Measurements from ENCODE around the gene HVCN1. TPM values are rescaled to one million over a fixed set of nuclear protein-coding genes. Genes with fewer than 3 reads are reported as not detected.
A peak's percentile ranks its signal among the peaks of the same experiment; 100 is the strongest.

HVCN1 gene
- total RNA-seq, 3 donors from 2014 or later (not counting 1 experiment from before 2014, with no cell fraction given): 12.5 to 18.4 (median 18.0) TPM

DNA sequence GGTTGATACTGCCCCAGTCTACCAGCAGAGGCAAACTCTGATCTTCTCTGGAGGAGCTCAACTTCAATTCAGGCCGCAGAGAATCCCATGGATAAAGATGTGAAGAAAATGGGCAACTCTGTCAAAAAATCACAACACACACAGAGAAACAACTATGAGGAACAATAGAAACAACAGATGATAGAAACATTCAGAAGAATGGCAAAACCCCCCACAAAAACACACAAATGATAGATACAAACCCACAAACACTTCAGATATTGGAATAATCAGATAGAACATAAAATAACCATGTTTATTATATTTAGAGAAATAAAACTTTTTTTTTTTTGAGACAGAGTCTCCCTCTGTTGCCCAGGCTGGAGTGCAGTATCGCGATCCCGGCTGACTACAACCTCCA lies 20.0 kb upstream of the HVCN1 start:
- DNase-seq: no peak
- no peaks in the 10 kb centered on the region for H3K9me3 ChIP-seq (ENCODE audit: control insufficient read depth, insufficient read depth, low read length)
- Mint-ChIP-seq H3K27ac (no peak overlapping the region), H3K4me1 (no peaks in the 10 kb centered on the region), H3K9me3 (no peaks in the 10 kb centered on the region), H3K27me3 (ENCODE audit: low read depth in 2 of 2) (no peaks in the 10 kb centered on the region), H3K4me3 (no peak overlapping the region), H3K36me3 (no peaks in the 10 kb centered on the region)
- H3K27ac ChIP-seq (ENCODE audit: low read length): no peak overlapping the region
- no peaks in the 10 kb centered on the region for H3K4me1 ChIP-seq (ENCODE audit: control insufficient read depth, insufficient read depth, low read length)
- H3K36me3 ChIP-seq (ENCODE audit: control insufficient read depth, insufficient read depth, low read length): no peaks in the 10 kb centered on the region
- WGBS (ENCODE audit: insufficient coverage): 96% methylated on average over 3 of the region's 4 CpGs
- no peak for ATAC-seq
- intact Hi-C loops (cut with micrococcal nuclease): no loop called here
- no peaks in the 10 kb centered on the region for H3K27me3 ChIP-seq (ENCODE audit: control insufficient read depth, insufficient read depth, low read length)
- H3K4me3 ChIP-seq (ENCODE audit: low read length): no peak overlapping the region
- no peak for TF ChIP-seq CTCF (IDR thresholded peaks at IDR 0.05)

DNA sequence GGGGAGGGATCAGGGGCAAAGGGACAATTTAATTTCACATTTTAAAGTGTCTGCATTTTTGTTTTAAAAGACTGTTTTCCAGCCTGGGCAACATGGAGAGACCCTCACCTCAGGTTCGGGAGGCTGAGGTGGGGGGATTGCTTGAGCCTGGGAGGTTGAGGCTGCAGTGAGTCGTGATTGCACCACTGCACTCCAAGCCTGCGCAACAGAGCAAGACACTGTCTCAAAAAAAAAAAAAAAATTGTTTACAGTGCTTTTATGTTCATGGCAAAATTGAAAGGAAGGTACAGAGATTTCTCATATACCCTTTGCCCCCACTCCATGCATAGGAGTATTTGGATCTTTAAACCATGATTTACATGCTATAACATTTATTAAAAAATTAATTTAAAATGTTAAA lies 16.4 kb upstream of the HVCN1 start:
- no peaks in the 10 kb centered on the region for H3K4me1 Mint-ChIP-seq
- DNase-seq (no peak), ATAC-seq (no peak)
- Histone ChIP-seq H3K27ac (ENCODE audit: low read length) (no peak overlapping the region), H3K4me3 (ENCODE audit: low read length) (no peak overlapping the region), H3K36me3 (ENCODE audit: control insufficient read depth, insufficient read depth, low read length) (no peaks in the 10 kb centered on the region), H3K27me3 (ENCODE audit: control insufficient read depth, insufficient read depth, low read length) (no peaks in the 10 kb centered on the region), H3K9me3 (ENCODE audit: control insufficient read depth, insufficient read depth, low read length) (no peaks in the 10 kb centered on the region), H3K4me1 (ENCODE audit: control insufficient read depth, insufficient read depth, low read length) (no peaks in the 10 kb centered on the region)
- intact Hi-C loops (cut with micrococcal nuclease): no loop called here
- no peaks in the 10 kb centered on the region for H3K9me3 Mint-ChIP-seq
- no peak overlapping the region for H3K4me3 Mint-ChIP-seq
- no peak overlapping the region for H3K27ac Mint-ChIP-seq
- no peaks in the 10 kb centered on the region for H3K36me3 Mint-ChIP-seq
- 94% methylated on average over 3 of the region's 3 CpGs for WGBS (ENCODE audit: insufficient coverage)
- TF ChIP-seq CTCF (IDR thresholded peaks at IDR 0.05): no peak
- no peaks in the 10 kb centered on the region for H3K27me3 Mint-ChIP-seq (ENCODE audit: low read depth in 2 of 2)

DNA sequence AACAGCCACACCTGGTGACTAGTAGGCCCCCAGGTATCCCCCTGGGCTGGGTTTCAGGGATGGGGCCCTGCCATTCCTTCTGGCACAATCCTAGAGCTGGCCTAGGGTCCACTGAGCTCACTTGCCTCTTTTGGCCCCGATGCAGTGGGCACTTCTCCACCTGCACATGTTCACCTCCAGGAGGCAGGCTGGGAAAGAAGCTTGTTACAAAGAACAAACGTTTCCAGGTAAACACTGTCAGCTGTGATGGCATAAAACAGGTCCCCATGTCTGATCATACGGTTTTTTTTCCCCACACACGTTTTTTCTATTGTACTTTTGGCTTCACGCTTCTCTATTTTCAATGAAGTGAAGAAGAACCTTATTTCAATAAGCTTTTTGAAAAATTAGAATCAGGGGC lies 15.8 kb upstream of the HVCN1 start:
- intact Hi-C loops (cut with micrococcal nuclease): no loop called here
- no peaks in the 10 kb centered on the region for H3K9me3 Mint-ChIP-seq
- H3K27me3 Mint-ChIP-seq (ENCODE audit: low read depth in 2 of 2): no peaks in the 10 kb centered on the region

More for the DNA sequence above, 15.8 kb upstream of the HVCN1 start:
- Histone ChIP-seq H3K27ac (ENCODE audit: low read length) (no peak overlapping the region), H3K27me3 (ENCODE audit: control insufficient read depth, insufficient read depth, low read length) (no peaks in the 10 kb centered on the region), H3K9me3 (ENCODE audit: control insufficient read depth, insufficient read depth, low read length) (no peaks in the 10 kb centered on the region), H3K4me1 (ENCODE audit: control insufficient read depth, insufficient read depth, low read length) (no peaks in the 10 kb centered on the region), H3K4me3 (ENCODE audit: low read length) (no peak overlapping the region), H3K36me3 (ENCODE audit: control insufficient read depth, insufficient read depth, low read length) (no peaks in the 10 kb centered on the region)
- peak in 1 of 2 donors; percentile 44 for DNase-seq
- Mint-ChIP-seq H3K4me3 (no peak overlapping the region), H3K36me3 (no peaks in the 10 kb centered on the region), H3K27ac (no peak overlapping the region), H3K4me1 (no peaks in the 10 kb centered on the region)
- 43% methylated on average over 4 of the region's 5 CpGs for WGBS (ENCODE audit: insufficient coverage)
- no peak for TF ChIP-seq CTCF (IDR thresholded peaks at IDR 0.05)
- ATAC-seq: no peak
